ENCODE results near the gene FAM184B.

FAM184B gene

DNA sequence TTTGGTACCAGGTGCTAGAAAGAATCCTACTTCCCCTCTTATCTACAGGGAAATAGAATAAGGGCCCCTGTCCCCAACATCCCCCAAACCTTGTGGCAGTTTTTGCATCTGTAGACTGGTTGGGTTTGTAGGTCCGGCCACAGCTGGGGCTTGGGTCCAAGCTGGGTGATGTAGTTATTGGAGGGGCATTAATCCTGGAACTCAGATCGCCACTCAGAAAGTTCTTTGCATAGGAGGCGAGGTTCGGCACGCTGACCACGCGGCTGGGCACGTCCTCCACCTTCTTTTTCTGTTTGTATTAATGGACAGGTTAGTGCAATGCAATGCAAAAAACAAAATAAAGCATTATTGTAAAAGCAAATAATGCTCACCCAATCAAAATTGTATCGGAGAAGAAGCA lies 147.8 kb downstream of the FAM184B start:
- no peak for DNase-seq

DNA sequence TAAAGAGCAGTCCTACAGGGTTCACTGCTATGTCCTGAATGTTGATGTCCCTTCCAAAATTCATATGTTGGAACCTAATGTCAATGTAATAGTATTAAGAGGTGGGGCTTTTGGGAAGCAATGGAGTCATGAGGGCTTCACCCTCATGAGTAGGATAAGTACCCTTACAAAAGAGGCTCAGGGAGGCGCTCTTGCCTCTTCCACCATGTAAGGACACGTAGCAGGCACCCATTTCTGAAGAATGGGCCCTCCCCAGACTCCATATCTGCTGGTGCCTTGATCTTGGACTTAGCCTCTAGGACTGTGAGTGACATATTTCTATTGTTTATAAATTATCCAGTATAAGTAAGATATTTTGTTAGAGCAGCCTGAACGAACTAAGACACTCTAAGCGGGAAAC lies 151.2 kb downstream of the FAM184B start:
- no peak for DNase-seq

DNA sequence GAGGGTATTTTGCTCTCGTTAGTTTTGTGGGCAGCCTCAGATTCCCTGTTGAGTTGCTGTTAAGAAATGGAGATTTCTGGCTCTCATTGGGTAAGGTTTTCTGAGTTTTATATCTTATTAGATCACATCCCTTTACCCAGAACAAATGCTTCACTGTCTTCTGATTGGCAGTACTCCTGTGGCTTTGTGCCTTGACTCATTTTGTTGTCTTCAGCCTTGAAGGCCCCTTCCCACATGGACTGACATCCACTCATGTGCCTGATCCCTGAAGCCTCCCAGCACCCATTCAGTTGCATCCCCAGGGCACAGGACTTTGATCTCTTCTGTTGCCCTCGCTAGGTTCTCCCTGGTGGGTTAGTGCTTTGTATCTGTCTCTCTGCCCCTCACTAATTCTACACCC lies 156.6 kb downstream of the FAM184B start:
- DNase-seq, result no peak

DNA sequence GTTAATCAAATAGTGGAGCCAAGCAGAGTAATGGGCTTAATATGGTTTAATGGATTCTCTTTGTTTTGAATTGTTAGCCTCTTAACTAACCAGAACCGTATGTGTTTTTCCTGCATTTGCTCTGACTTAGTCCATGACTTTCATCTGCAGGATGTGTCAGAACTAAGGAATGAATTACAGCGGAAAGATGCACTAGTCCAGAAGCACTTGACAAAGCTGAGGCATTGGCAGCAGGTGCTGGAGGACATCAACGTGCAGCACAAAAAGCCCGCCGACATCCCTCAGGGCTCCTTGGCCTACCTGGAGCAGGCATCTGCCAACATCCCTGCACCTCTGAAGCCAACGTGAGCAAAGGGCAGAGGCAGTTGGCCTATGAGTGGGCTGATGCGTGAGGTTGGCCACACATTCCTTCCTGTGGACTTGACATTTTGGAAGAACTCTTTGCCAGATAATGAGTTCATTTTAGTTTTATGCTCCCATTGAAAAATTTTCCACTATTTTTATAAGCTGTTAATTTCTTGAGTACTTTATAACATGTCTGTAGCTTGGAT lies 157.9 kb downstream of the FAM184B start:
- no peak for DNase-seq

DNA sequence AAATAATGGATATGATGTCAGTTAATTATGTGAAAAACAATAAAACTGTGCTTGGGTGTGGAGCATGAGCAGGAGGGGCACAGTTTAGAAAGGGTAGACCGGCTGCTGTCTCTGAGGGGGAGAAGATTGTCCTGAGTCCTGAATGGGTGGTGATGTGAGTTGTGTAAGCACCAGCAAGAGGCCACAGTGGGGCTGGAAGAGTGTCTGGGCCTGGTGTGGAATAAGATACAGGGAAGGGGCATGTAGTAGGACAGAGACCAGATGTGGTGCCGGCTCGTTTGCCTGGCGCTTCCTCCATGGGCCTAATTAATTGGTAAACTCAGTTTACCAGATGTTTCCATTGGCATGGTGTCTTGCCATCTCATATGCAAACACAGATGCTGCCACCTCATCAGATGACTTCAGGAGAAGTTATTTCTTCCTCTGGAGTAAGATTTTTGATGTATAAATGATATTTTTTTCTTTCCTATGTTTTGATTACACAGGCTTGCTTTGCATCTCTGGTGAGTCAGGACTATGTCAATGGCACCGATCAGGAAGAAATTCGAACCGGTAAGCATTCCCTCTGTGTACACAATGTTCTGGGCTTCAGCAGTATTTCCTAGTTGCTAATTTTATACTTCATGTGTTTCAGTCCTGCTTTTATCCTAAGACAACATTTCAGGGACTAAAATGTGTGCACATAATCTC lies 161.9 kb downstream of the FAM184B start:
- no peak for DNase-seq

DNA sequence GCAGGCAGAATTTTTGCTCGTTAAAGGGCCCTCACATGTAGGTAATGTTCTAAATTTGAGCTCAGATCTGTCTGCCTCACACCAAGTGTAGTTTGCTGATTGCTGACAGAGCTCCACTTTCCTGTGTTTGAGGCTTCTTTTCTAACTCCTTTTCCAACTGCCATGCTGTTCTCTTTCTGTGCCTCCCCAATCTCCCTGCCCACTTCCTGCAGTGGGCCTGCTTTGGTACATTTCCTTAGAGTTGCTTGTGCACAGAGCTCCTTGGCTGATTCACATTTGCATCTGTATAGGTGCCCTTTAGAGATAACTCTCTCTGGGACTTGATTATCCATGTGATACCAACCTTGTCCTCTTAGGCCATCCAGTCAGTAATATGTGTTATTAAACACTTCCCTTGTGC lies 162.5 kb downstream of the FAM184B start:
- no peak for DNase-seq

DNA sequence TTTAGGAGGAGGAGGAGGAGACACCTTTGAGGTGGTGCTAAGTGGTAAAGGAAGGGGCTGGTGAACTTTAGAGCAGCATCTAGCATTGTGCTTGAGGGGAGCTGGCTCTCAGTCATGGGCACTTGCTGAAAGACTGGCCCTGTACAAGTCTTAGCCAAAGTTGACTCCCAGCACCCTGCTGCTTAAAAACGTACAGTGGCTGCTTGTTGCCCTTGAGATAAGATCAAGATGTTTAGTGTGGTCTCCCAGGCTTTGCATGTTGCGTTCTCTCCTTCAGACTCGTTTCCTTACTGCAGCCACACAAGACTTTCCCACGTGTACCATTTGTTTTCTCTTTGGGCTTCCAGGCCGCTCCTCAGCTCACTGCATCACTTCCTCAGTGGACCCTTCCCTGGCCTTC lies 165.1 kb downstream of the FAM184B start:
- DNase-seq, result no peak

DNA sequence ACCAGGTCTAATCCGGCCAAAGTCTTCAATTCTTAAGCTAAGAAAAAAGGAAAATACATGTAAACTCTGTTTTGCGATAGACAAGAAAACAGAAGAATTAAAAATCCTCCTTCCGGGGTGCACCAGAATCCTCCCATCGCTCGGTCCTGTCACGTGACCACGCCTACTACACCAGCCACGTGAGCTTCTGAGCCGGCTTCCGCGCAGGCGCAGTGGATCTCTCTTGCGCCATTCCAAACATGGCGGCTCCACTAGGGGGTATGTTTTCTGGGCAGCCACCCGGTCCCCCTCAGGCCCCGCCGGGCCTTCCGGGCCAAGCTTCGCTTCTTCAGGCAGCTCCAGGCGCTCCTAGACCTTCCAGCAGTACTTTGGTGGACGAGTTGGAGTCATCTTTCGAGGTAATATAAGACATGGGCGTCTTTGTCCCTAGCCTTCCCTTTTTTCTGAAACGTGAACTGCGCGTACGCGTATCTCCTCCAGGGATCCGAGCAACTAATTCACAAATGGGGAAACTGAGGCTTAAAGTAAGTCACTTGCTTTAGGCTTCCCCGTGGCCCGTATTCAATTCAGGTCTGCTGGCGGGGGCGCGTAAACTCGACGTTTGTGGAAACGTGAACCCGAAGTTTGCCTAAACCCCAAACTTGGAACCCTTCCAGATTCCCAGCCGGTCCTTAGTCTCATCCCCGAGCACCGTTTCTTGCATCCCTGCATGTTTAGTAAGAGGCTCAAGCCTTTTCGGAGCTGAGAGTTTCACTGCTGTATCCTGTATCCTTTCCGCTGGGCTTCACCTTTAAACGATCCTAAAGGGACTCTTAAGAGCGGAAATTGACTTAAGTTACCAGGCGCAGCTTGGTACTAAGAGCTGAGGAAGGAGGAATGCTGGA lies 166.8 kb downstream of the FAM184B start, which contains the start of gene MED28:
MED28 (plus strand) TSS at position 226 of the 884 bp plus-strand sequence; CDS start at position 240, 14 bp downstream.
- DNase-seq, result peak; percentile 53 to 92 (median 88)

DNA sequence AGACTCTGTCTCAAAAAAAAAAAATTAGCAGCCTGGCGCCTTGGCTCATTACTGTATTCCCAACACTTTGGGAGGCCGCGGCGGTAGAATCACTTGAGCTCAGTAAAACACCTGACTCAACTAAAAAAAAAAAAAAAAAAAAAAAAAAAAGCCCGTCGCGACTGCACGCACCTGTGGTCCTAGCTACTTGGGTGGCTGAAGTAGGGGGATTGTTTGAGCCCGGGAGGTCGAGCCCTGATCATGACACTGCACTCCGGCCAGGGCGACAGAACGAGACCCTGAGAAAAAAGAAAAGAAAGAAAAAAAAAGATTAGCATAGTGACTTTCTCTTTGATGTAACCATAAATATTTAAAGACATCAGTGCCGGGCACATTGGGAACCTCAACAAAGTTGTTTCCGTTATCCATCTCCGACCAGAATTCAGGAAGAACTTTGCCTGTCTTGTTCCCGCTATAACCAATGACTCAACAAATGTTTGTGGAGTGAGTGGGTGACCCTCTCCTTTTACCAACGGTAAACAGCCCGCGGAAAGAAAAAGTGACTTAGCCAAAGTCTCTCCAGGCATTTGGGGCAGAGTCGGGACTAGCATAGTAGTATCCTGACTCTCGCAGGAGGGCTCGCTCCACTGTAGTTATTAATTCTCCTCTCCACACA lies 167.5 kb downstream of the FAM184B start:
- DNase-seq, result peak in 6 of 14 donors; percentile 33 to 88 (median 64)

DNA sequence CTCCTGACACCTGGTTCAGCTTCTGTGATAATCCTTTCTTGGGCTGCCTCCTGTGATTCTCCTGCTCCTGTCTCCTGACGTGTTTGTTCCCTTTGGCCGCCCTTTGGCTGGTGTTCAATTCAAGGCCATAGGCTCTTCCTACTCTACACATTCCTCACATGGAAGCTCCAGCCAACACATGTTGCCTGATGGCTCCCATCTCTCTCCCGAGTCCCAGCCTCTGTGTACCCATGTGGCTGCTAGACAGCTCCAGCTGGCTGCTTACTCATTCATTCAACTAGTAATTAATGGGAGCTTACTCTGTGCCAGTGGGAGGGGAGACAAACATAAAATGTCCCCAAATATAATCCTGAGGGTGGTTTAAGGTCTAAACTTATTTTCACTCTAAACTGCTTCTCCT lies 176.2 kb downstream of the FAM184B start:
- DNase-seq, result no peak

DNA sequence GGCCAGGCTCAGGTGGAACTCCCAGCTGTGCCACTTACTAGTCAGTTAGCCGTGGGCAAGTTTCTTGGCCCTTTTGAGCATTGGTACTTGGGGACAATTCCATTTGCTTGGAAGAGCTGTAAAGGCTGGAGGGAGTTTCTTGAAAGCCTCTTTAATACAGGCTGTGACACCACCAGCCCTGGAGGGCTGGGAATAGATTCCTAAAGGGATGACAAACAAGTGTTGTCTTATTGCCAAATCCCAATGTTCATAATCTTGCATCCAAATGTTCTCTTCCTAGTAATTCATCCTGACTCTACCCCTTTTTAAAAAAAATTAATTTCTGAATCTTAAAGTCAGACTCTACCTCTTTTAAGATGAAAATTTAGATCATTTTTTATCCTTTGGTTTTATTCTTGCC lies 181.6 kb downstream of the FAM184B start:
- no peak for DNase-seq

DNA sequence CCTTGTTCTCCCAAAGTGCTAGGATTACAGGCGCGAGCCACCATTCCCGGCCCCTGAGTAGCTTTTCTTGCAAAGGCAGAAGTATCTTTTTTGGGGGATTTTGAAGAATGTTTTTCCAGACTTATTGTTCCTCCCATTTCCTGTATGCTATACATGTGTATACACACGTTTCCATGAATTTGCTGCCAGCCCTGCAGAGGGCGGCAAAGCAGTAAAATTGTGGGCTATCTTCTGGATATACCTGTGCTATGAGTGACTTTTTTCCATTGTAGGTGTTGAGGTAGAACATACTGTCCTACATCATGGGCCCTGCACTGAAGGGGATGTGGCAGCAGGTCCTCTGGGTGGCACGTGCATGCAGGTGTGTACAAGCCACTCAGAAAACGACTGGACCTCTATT lies 183.9 kb downstream of the FAM184B start:
- DNase-seq, result no peak

DNA sequence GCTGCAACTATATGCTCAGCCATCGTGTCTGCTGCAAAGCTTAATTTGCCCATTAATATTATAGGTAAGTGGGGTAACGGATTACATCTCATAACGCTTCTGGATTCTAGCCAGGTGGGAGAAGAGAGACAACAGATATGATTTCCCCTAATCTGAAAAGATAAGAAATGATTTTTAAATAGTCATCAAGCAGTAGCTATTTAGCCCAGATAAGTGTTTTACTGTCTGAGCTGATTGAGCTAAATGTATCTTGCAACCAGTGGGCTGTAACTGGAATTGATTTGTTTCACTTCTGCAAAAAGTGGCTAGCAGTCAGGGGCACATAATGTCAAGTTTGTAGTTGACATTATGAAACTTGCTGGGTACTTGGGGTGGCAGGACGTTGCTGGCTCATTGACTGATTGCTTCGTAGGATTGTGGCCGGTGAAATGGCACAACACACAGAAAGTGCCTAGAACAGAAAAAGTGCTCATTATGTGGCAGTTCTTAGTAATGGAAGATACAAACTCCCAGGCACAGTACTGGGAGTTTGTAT lies 185.9 kb downstream of the FAM184B start:
- DNase-seq, result no peak

DNA sequence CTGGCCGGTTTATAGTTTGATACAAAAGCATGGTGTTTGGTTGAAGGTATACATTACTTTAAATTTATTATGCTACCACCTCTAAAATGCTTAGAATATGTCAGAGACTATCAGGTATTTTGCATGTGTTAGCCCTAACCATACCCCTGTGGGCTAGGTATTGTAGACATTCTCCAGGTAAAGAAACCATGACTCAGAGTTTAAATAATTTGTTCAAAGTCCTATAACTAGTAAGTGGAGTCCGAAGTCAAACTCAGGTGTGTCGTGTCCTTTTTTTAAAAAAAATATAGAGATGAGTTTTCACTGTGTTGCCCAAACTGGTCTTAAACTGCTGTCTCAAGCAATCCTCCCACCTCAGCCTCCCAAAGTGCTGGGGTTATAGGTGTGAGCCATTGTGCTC lies 192.1 kb downstream of the FAM184B start:
- no peak for DNase-seq

DNA sequence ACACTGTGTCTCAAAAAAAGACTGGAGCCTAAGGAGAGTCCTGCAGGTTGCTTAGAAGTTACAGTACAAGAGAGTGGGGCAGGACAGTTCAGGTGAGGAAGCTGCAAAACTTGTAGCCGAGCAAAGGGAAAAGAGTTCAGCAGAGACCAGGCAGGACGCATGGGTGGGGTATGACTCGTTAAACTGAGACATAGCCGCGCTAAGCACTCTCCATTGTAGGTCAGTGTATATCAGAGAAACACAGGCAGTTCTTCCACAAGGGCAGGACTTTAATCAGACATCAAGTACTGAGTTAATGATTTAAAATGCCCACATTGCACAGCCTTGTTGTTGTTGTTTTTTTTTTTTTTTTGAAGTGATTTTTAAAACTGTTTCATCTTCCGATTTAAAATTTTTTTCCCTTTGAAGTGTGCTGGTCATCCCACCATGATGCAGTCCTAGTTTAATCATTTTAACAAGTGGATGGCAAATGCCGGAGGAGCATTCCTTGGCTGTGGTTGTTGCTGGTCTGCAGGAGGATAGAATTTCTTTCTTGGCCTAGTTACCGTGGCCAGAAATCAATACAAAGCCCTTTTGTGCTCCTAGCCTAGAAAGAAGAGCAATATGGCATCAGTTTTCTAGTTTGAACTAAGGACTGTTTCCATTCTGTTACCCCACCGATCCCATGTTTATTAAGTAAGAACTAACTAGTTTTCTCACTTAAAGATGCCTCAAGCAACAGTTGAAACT lies 194.2 kb downstream of the FAM184B start:
- peak in 1 of 14 donors; percentile 8 for DNase-seq

DNA sequence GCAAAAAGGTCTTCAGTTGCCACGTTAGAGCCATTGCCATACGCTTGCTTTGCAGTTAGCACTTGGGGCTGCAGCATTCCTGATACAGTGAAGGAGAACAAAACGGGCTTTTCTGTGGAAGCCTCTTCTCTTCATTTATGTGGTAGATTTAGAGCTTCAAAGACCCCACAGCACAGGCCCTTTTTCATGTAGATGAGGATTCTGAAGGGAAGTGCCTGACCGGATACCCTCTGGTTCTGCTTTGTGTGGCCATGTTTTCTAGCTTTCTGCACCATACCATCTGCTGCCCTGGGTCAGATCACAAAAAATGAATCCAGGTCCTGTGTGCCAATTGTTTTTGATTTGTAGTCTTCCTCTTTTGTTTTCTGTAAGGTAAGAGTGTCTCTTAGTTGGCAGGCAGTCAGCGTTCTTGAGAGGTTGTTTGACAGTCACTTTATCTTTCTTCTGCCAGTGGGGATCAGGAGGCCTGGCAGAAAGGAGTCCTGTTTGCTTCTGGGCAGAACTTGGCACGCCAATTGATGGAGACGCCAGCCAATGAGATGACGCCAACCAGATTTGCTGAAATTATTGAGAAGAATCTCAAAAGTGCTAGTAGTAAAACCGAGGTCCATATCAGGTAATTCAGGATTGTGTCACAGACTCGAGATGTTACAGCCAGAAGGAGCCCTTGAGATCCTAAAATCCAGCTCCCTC lies 196.8 kb downstream of the FAM184B start:
- DNase-seq, result peak in 2 of 14 donors; percentile 9 to 12

DNA sequence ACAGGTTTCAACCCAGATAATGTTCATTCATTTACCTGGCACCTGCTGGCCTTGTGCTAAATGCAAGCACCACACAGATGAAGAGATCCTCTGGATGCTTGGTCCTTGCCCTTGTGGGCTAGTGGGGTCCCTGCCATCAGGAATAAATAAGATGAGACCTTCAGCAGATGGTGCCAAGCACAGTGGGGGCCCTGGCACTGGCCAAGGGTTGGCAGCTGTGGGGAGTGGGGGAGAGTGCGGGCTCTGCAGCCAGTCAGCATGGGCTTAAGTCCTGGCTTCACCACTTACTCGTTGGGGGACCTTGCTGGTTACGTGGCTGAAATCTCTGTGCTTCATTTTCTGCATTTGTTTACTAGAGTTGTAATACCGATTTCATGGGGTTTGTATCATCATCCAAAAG lies 197.5 kb downstream of the FAM184B start:
- peak in 1 of 14 donors; percentile 47 for DNase-seq

DNA sequence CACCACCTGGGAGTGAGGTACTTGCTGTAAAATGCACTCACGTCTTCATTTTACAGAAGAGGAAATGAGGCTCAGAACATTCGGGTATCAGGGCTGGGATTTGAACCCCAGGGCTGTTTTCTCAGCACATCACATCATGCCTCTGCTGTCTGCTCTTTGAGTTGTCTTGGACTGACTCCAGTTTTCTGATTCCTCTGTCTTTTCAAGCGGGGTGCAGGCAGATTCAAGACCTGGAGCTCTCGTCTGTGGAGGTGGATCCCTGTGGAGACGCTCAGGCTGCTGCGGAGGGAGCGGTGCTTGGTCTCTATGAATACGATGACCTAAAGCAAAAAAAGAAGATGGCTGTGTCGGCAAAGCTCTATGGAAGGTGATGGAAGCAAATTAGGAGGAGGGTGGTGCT lies 198.1 kb downstream of the FAM184B start:
- DNase-seq, result peak in 2 of 14 donors; percentile 13 to 49

DNA sequence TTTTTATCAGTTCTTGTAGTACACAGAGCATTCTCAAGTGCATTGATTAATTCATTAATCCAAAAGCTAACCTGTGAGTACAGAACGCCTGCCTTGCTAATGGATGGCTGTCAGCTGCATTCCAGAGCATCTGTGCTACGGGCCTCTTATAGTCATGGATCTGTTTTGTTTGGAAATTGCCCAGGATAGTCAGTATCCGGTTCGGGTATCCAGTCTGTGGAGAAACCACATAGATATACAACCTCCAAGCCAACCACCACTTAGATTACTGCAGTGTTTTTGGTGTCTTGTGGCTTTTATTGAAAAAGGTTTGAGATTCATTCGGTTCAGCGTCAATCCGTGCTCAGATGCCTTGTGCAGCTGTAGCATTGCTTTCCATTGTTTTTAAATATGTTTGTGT lies 200.5 kb downstream of the FAM184B start:
- DNase-seq, result no peak

All from C1 segment of cervical spinal cord (tissue), 14 donors.